DND-41 (cell line): ENCODE data around the gene PORCN.

Experiments used
- CTCF ChIP-seq: IDR thresholded peaks from 2 replicates; pipeline ENCODE4 v1.5.1; 2012; ENCODE audit warnings: borderline replicate concordance, low read length, moderate library complexity, mild to moderate bottlenecking; ENCODE audit not compliant: poor library complexity, severe bottlenecking; ENCODE audit errors: extremely low read depth
- EZH2 ChIP-seq: IDR thresholded peaks from 3 replicates; pipeline ENCODE4 v1.6.1; 2012; ENCODE audit warnings: borderline replicate concordance, low read depth, mild to moderate bottlenecking, moderate library complexity, low read length, inconsistent platforms; ENCODE audit not compliant: severe bottlenecking

DNA sequence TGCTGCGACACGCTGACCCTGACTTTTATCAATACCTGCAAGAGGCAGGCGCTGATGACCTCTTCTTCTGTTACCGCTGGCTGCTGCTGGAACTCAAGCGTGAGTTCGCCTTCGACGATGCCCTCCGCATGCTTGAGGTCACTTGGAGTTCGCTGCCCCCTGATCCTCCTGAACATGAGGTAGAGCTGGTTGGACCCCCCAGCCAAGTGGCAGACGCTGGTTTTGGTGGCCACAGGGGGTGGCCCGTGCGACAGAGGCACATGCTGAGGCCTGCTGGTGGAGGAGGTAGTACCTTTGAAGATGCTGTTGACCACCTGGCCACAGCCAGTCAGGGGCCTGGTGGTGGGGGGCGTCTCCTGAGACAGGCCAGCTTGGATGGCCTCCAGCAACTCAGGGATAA lies 51.3 kb downstream of the PORCN start:
- TF ChIP-seq CTCF (no peak), EZH2 (no peak)
